Activated CD4-positive, alpha-beta T cell treated with anti-CD3 and anti-CD28 coated beads for 48 hours (primary cell): ENCODE data around the gene CCDC73.
A peak's percentile ranks its signal among the peaks of the same experiment; 100 is the strongest.
"Not testable (repeated sequence)": the region's sequence is repeated elsewhere in the genome, so short reads cannot be mapped to it uniquely, and the experiment has no call there.

Source experiments
- DNase-seq: peaks from one replicate; pipeline ENCODE4 v3.0.0-alpha.2; 2020

The CCDC73 gene

GRCh38 chr11:32704775-32705174, 89.7 kb downstream of the CCDC73 start:
- no peak for DNase-seq

- DNase-seq, result no peak
Measured at GRCh38 chr11:32704261-32704660, 90.2 kb downstream of the CCDC73 start.

GRCh38 chr11:32701616-32702015, 92.8 kb downstream of the CCDC73 start:
- DNase-seq, result no peak

- DNase-seq, result no peak
Measured at GRCh38 chr11:32698579-32698978, 95.9 kb downstream of the CCDC73 start.

- DNase-seq, result no peak
Measured at GRCh38 chr11:32671051-32671450, 123.4 kb downstream of the CCDC73 start.

- DNase-seq, result no peak
Measured at GRCh38 chr11:32659672-32660071, 134.8 kb downstream of the CCDC73 start.

- no peak for DNase-seq
Measured at GRCh38 chr11:32658639-32659406, 135.6 kb downstream of the CCDC73 start.

GRCh38 chr11:32643526-32643925, 150.9 kb downstream of the CCDC73 start:
- no peak for DNase-seq

- no peak for DNase-seq
Measured at GRCh38 chr11:32641361-32641760, 153.1 kb downstream of the CCDC73 start.

- DNase-seq, result no peak
Measured at GRCh38 chr11:32635819-32636218, 158.6 kb downstream of the CCDC73 start.

GRCh38 chr11:32630844-32631243, 163.6 kb downstream of the CCDC73 start:
- DNase-seq, result no peak

GRCh38 chr11:32616903-32617302, 177.6 kb downstream of the CCDC73 start:
- DNase-seq, result no peak

GRCh38 chr11:32615422-32615821, 179.0 kb downstream of the CCDC73 start:
- no peak for DNase-seq

GRCh38 chr11:32613500-32614151, 180.8 kb downstream of the CCDC73 start:
- DNase-seq, result no peak

- DNase-seq, result no peak
Measured at GRCh38 chr11:32610797-32611352, 183.6 kb downstream of the CCDC73 start.

- not testable (repeated sequence) for DNase-seq
Measured at GRCh38 chr11:32608826-32609225, 185.6 kb downstream of the CCDC73 start.

- no peak for DNase-seq
Measured at GRCh38 chr11:32606220-32606619, 188.2 kb downstream of the CCDC73 start.

- DNase-seq, result no peak
Measured at GRCh38 chr11:32602657-32603415, 191.6 kb downstream of the CCDC73 start.

GRCh38 chr11:32597921-32598320, 196.5 kb downstream of the CCDC73 start:
- DNase-seq, result no peak

- peak; percentile 73 for DNase-seq
Measured at GRCh38 chr11:32596114-32596513, 198.3 kb downstream of the CCDC73 start.

GRCh38 chr11:32594272-32594671, 200.2 kb downstream of the CCDC73 start:
- no peak for DNase-seq

GRCh38 chr11:32586576-32587190, 207.8 kb downstream of the CCDC73 start:
- peak; percentile 20 for DNase-seq

GRCh38 chr11:32584921-32585320, 209.5 kb downstream of the CCDC73 start:
- DNase-seq, result no peak
